ENCODE measurements around the gene CPEB4. TPM values are rescaled to one million over a fixed set of nuclear protein-coding genes. Genes with fewer than 3 reads are reported as not detected.
A peak's percentile ranks its signal among the peaks of the same experiment; 100 is the strongest.

Gene CPEB4
- total and polyA plus RNA-seq, 2 of the 4 experiments (the other 2 are of a cell fraction), result 7.8 to 22.6 TPM

DNA sequence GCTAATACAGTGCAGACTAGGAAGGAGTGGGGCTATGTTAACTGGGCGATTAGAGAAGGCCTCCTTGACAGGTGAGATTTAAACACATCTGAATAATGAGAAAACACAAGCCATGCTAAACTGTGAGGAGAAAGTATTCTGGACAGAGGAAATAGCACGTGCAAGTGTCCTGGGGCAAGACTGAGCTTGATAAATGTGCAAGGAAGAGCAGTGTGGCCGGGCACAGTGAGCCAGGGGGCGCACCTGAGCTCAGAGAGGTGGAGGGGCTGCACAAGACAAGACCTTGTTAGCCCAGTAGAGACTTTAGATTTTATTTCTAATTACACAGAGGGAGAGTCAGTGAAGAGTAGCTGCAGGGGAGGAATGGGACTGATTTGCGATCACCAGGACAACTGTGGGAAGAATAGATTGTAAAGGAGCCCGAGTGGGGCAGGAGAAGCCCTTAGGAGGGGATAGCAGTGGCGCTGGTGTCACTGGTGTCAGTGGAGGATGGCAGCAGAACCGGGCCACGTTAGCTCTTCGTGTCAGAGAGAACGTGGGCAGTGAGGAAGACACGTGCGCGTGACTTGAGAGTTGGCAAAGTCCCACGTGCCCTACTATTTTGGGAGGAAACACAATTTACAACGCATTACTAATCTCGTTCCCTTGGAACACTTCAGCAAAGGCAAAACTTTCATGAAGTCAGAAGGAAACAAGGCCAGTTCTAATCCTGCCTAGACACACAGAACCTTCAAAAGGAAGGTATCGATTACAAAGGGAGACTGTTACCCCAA is 82.9 kb downstream of the CPEB4 start:
- H3K14ac ChIP-seq (replicated peaks; ENCODE audit: low read depth, low read length), result no peak overlapping the region
- H2BK120ac ChIP-seq (ENCODE audit: low read depth, low read length), result peak overlapping the region; percentile 14
- peak overlapping the region; percentile 10; the same call in 1 of the 2 replicates for H2AK5ac ChIP-seq (ENCODE audit: low read depth, low read length)
- POLR2A ChIA-PET (ENCODE audit: unreplicated experiment), result no interaction called here
- 80% methylated on average over 3 of the region's 18 CpGs; no CpG with 5 or more reads in 1 of the 2 experiments for WGBS, 2 experiments (ENCODE audit: extremely low coverage in 2 of 2, insufficient read length in 1 of 2)
- H3K27ac ChIP-seq (ENCODE audit: insufficient read depth, low read length), result no peak overlapping the region
- H2BK20ac ChIP-seq (ENCODE audit: low read depth, low read length), result no peak overlapping the region
- H3K4me3 ChIP-seq (ENCODE audit: insufficient read depth, low read depth, low read length), result no peak overlapping the region
- no peak overlapping the region for H4K8ac ChIP-seq (ENCODE audit: low read depth in 2 of 2, low read length in 2 of 2)
- H3K27me3 ChIP-seq (ENCODE audit: control insufficient read depth, insufficient read depth, low read length), result no peaks in the 10 kb centered on the region; the same call in 1 of the 2 replicates
- no peak overlapping the region for H3K9ac ChIP-seq (ENCODE audit: low read depth, low read length)
- H2BK5ac ChIP-seq (ENCODE audit: low read depth, low read length, poor library complexity, severe bottlenecking), result no peak overlapping the region
- peaks cover 13% of the 10 kb centered on the region for H3K4me1 ChIP-seq (ENCODE audit: control insufficient read depth, insufficient read depth, low read length)
- H4K5ac ChIP-seq (ENCODE audit: low read depth, low read length), result no peak overlapping the region
- in situ Hi-C loops (cut with MboI; ENCODE audit: low sequenced_read_pairs) (loop anchor here (5.0 to 10.0 kb wide), 3 partner anchors 344 to 676 kb away; partner anchors contain the start of gene BOD1), dilution Hi-C loops (cut with HindIII; ENCODE audit: low sequenced_read_pairs, unreplicated experiment) (no loop called here), intact Hi-C loops (cut with micrococcal nuclease) (loop anchor here (10.0 kb wide), 2 partner anchors 196 to 256 kb away; no protein-coding TSS in a partner anchor)
- BruUV-seq (replicated peaks), result no TSS peak
- no peak for ATAC-seq (ENCODE audit: low read depth)
- H3K79me1 ChIP-seq (ENCODE audit: low read depth in 1 of 2, low read length in 2 of 2), result no peaks in the 10 kb centered on the region
- no peaks in the 10 kb centered on the region for H4K20me1 ChIP-seq (ENCODE audit: insufficient read depth, low read length)
- no peaks in the 10 kb centered on the region; the same call in 1 of the 2 replicates for H3K9me1 ChIP-seq (ENCODE audit: insufficient read depth, low read length)
- no peak overlapping the region for H3K56ac ChIP-seq (ENCODE audit: extremely low read depth, insufficient read depth, low read length)
- H3K4me2 ChIP-seq (ENCODE audit: low read depth, low read length), result no peak overlapping the region
- CTCF ChIA-PET, result interaction anchor here (0.7 to 1.9 kb wide), 2 partner anchors 9 to 352 kb away, joined by 3 to 9 read pairs; no protein-coding TSS in a partner anchor
- H3K36me3 ChIP-seq (ENCODE audit: control insufficient read depth, insufficient read depth, low read length), result no peaks in the 10 kb centered on the region
- H3K18ac ChIP-seq (ENCODE audit: low read depth, low read length), result no peak overlapping the region
- H4K91ac ChIP-seq (ENCODE audit: insufficient read depth, low read depth, low read length), result peak overlapping the region; percentile 0
- no peak overlapping the region for H2AK9ac ChIP-seq (replicated peaks; ENCODE audit: low read depth, low read length, poor library complexity)
- H3K9me3 ChIP-seq (ENCODE audit: control insufficient read depth, insufficient read depth, low read length), result no peaks in the 10 kb centered on the region
- no peak overlapping the region for H2BK15ac ChIP-seq (ENCODE audit: low read depth, low read length)
- 0 out of 2 replicates have a peak overlapping the region, but pooled peaks have one; percentile 2 for H3K4ac ChIP-seq (ENCODE audit: low read depth, low read length)
- peak overlapping the region; percentile 12 for H2AFZ ChIP-seq (replicated peaks; ENCODE audit: low read length, poor library complexity)
- DNase-seq, result no peak
- H3K23ac ChIP-seq (ENCODE audit: low read depth, low read length), result no peak overlapping the region; the same call in 1 of the 2 replicates
- TF ChIP-seq, protein P1, sequence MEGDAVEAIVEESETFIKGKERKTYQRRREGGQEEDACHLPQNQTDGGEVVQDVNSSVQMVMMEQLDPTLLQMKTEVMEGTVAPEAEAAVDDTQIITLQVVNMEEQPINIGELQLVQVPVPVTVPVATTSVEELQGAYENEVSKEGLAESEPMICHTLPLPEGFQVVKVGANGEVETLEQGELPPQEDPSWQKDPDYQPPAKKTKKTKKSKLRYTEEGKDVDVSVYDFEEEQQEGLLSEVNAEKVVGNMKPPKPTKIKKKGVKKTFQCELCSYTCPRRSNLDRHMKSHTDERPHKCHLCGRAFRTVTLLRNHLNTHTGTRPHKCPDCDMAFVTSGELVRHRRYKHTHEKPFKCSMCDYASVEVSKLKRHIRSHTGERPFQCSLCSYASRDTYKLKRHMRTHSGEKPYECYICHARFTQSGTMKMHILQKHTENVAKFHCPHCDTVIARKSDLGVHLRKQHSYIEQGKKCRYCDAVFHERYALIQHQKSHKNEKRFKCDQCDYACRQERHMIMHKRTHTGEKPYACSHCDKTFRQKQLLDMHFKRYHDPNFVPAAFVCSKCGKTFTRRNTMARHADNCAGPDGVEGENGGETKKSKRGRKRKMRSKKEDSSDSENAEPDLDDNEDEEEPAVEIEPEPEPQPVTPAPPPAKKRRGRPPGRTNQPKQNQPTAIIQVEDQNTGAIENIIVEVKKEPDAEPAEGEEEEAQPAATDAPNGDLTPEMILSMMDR (conservative IDR thresholded peaks at IDR 0.05; ENCODE audit: low read depth, low read length), result no peak
- no peak for TF ChIP-seq CHD1 (IDR thresholded peaks at IDR 0.05; ENCODE audit: low read depth, low read length)
- no peak for TF ChIP-seq RAD21 (IDR thresholded peaks at IDR 0.05; ENCODE audit: low read length)
- TF ChIP-seq, protein P2, sequence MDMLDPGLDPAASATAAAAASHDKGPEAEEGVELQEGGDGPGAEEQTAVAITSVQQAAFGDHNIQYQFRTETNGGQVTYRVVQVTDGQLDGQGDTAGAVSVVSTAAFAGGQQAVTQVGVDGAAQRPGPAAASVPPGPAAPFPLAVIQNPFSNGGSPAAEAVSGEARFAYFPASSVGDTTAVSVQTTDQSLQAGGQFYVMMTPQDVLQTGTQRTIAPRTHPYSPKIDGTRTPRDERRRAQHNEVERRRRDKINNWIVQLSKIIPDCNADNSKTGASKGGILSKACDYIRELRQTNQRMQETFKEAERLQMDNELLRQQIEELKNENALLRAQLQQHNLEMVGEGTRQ (IDR thresholded peaks at IDR 0.05; ENCODE audit: low read depth, low read length), result no peak
- TF ChIP-seq MXI1 (IDR thresholded peaks at IDR 0.05; ENCODE audit: borderline replicate concordance, low read depth, low read length), result no peak
- TF ChIP-seq MAFK (IDR thresholded peaks at IDR 0.05; ENCODE audit: low read depth, low read length), result no peak
- TF ChIP-seq MAZ (IDR thresholded peaks at IDR 0.05; ENCODE audit: borderline replicate concordance, low read depth, low read length), result no peak
- no peak for TF ChIP-seq SMC3 (IDR thresholded peaks at IDR 0.05; ENCODE audit: low read depth, low read length)
- no peak for TF ChIP-seq RCOR1 (IDR thresholded peaks at IDR 0.05; ENCODE audit: insufficient replicate concordance, low read length)
- TF ChIP-seq FOS (IDR thresholded peaks at IDR 0.05; ENCODE audit: low read depth, low read length), result no peak
- no peak for TF ChIP-seq NFE2L2 (IDR thresholded peaks at IDR 0.05; ENCODE audit: low read depth, low read length)
- TF ChIP-seq BHLHE40 (IDR thresholded peaks at IDR 0.05; ENCODE audit: low read depth, low read length), result no peak
- no peak for TF ChIP-seq RFX5 (IDR thresholded peaks at IDR 0.05; ENCODE audit: low read depth, low read length)
- TF ChIP-seq, protein P3, sequence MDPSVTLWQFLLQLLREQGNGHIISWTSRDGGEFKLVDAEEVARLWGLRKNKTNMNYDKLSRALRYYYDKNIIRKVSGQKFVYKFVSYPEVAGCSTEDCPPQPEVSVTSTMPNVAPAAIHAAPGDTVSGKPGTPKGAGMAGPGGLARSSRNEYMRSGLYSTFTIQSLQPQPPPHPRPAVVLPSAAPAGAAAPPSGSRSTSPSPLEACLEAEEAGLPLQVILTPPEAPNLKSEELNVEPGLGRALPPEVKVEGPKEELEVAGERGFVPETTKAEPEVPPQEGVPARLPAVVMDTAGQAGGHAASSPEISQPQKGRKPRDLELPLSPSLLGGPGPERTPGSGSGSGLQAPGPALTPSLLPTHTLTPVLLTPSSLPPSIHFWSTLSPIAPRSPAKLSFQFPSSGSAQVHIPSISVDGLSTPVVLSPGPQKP (IDR thresholded peaks at IDR 0.05; ENCODE audit: borderline replicate concordance, low read depth, low read length), result no peak

Data from IMR-90 (cell line).